NCI-H774 (cell line): Measurements from ENCODE around the gene UBASH3A.
"Not testable (repeated sequence)": the region's sequence is repeated elsewhere in the genome, so short reads cannot be mapped to it uniquely, and the experiment has no call there.

Experiments used
- DNase-seq: peaks from one replicate; lab custom pipeline; 2025; lab: John Stamatoyannopoulos, UW

Gene UBASH3A

DNA sequence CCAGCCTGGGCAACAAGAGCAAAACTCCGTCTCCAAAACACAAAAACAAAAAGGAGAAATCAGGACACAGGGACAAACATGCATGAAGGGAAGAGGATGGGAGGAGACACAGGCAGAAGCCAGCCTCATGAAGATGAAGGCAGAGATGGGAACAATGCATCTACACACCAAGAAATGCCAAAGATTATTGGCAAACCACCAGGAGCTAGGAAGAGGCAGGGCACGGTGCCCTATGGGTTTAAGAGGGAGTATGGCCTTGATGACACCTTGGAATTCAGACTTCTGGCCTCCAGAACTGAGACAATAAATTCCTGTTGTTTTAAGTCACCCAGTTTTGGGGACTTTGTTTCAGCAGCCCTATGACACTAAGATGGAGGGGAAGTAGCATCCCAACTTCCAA lies 13.0 kb upstream of the UBASH3A start:
- no peak for DNase-seq

DNA sequence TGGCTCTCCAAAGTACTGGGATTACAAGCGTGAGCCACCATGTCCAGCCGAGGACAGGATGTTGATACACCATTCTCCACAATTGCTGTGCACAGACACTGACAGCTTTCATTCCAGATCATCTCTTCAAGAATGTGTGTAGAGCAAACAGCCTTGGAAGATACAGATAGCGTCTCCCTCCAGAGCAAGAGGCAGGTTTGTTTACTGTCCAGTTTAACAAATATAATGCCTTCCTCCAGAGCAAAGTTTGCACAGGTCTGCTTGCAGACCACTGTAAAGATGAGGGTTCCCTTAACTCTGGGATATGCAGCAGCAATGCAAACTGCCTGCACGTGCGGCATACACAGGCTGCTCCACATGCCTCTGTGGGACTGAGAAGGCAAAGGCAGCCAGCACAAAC lies 12.4 kb upstream of the UBASH3A start:
- no peak for DNase-seq

DNA sequence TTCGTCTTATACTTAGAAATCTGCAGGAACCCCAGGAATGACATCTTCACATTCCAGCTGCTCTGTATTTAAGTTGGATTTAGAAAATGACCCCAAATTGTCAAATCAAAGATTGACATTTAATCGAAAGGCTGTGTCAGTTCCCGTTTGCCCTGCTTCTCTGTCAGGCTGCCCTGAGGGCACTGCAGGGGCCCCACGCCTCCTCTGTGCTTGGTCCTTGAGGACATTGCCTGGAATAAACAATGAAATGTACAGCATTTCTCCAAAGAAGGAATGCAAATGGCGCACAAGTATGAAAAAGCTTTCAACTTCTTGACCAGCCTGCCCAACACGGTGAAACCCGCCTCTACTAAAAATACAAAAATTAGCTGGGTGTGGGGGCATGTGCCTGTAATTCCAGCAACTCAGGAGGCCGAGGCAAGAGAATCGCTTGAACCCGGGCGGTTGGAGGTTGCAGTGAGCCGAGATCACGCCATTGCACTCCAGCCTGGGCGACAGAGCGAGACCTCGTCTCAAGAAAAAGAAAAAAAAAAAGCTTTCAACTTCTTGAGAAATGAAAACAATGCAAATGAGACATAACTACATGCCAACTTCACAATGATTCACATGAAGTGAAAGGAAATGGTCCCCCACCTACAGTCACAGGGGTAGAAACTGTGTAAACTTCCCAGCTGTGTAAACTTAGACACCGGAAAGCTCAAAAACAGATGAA lies 10.8 kb upstream of the UBASH3A start:
- DNase-seq = no peak

DNA sequence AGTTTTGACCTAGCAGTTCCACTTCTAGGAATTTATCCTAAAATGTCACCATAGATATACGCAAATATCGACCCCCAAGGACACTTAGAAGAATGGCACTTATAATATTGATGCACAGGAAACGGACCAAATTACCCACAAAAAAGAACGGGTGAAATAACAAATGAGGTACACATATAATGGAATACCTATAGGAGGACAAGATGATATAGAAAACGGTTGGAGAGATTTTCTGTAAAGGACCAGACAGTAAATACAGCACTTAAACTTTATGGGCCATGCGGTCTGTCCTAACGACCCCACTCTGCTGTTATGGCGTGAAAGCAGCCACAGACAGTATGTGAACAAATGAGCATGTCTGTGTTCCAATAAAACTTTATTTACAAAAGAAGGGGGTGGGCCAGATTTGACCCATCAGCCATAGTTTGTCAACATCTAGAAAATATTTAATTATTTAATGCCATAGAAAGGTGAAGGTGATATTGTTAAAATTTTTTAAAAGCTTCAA lies 10.2 kb upstream of the UBASH3A start:
- no peak for DNase-seq

DNA sequence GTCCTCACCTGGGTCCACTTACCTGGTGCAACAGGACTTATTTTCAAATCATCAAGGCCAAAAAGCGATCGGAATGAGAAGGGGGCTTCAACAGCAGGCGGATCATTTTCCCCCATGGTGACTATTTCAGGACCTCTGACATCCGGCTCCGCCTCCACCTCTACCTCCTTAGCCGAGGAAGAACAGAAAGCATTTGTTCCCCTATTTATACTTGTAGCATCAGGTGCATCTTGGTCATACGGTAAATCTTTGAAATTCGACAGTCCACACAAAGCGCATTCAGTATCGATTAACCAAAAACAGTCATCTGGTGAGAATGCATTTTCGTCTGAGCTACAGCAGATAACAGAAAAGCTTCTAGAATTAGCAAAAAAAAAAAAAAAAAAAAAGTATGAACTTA lies 8.4 kb upstream of the UBASH3A start:
- DNase-seq = no peak

DNA sequence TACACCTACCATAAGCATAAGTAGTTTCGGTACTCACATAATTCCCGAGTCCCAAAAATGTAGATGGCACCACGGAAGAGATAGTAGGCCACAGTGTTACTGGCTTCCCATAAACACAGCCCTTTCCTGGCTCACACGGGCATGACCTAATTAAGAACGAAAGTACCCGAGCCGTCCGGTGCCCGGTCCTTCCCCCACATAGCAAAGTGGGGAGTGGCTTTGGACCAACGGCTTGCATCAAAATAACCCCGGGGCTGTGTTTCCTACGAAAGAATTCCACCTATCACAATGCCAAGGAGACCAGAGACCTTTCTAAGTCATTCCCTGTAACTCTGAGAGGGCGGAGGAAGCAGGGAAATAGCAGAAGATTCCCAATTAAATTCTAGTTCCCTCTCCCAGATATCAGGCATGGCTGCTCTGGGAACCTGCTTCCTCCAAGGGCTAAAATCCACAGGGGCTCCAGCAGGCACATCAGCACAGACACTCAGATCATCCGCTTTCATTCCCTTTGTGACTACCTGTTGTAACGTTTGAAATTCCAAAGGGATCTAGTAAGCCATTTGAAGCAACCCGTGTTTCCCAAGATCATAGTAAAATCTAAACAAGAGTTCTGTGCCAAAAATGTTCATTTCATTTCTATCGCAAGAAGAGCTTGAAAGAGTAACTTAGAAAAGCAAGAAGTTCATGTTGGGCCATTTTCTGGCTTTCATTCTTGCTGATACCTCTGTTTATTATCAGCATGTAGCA lies 7.6 kb upstream of the UBASH3A start, which contains the start of gene TMPRSS3:
TMPRSS3 (minus strand) TSS at position 148 of the 747 bp plus-strand sequence. CDS start 635 bp downstream, outside the sequence.
- DNase-seq = peak; percentile 5

DNA sequence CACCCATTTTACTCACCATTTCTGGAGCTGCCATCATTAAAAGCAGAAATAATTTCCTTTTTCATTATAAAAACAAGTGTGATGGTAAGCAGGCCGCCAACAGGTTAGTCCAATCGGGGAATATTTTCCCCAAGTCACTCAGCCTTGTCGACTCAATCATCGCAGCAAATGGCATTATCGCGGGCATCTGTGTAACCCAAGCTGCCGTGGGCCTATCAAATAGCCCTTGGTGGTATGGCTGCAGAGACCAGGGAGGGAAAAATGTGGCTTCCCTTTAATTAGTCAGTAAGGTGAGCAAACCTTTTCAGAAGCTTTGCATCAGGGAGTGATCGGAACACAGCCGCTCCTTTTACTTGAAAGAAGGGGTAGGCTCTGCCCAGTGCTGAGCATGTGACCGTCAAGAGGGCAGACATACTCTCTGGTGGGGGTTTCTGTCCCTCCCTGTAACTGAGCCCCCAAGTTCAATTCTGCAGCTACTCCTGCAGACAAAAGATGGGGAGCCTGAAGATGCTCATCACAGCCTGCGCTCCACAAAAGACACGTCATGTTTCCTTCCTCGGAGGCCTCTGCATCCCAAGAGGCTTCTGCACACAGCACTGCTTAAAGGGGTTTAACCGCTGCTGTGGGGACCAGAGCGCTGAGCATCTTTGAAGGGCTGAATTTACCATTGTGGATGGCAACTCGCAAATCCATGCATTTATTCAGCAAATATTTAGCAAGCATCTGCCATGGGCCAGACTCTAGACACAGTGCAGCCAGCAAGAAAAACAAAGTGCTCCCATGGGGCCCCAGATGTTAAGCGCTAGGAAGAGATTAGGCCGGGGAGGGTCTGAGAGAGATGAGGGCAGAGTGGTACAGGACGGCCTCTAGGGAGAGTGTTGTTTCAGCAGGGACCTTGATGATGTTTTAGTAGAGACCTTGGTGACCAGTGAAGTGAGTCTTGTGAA lies 6.6 kb upstream of the UBASH3A start:
- DNase-seq = no peak

DNA sequence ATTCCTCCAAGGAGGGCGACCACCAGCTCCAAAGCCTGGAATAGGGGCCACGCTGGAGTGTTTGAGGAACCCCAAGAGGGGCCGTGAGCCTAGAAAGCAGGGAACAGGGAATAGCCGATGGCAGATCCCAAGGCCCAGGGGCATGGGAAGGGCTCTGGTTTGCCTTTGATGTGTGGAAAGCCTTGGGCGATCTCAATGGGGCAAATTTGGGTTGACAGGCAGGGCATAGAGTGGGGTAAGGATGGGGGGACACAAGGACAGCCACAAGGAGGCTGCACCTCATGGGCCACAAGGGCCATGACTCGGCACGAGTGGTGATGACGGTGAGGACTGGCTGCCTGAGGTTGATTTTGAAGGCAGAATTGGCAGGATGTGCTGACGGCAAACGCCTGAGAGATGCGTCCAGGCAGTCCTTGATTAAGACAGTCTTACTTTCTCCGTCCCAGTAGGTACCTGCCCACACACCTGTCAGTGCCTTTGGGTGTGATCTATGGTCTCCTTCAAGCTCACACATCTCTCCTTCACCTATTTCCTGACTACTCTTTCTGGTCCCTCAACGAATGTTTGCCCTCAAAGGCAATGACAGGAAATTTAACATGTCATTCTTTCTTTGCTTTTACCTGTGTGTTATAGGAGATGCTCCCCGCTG lies 5.8 kb upstream of the UBASH3A start:
- DNase-seq = no peak

DNA sequence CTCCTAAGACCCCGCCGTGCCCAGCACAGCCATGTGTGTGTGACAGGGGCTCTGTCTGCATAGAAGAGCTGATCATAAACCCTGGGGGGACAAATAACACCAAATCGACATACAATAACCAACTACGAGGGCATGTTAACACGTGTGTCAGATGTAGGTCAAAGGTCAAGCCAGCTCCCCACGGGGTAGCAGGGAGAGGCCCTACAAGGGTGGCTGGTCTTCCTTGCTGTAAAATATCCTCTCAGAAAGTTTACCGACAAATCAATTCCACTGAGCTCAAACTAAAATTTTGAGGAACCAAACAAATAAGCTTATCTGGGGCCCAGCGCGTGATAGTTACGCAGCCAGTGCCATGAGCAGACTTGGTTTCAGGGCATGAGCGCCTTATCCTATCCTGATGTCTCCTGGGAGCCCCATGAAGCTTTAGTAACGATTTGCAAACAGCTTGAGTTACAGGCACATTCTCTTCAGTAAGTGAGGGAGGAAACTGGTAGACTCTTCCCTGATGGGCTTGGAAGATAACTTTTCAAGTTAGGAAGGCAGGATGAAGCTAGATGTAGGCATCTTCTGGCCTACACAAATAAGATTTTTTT lies 5.2 kb upstream of the UBASH3A start:
- no peak for DNase-seq

DNA sequence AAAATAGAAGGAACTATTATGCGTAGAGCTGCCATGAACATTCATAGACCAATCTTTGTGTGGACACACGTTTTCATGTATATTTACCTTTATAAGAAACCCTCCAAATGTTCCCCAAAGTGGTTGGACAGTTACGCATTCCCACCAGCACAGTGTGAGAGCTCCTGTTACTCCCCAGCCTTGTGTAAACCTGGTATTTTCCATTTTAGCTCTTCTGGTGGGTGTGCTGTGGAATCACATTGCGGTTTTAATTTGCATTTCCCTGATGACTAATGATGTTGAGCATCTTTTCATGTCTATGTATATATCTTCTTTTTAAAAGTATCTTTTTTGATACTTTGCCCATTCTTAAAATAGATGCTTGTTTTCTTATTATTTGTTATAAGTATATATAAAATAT lies 3.2 kb upstream of the UBASH3A start:
- DNase-seq = no peak

DNA sequence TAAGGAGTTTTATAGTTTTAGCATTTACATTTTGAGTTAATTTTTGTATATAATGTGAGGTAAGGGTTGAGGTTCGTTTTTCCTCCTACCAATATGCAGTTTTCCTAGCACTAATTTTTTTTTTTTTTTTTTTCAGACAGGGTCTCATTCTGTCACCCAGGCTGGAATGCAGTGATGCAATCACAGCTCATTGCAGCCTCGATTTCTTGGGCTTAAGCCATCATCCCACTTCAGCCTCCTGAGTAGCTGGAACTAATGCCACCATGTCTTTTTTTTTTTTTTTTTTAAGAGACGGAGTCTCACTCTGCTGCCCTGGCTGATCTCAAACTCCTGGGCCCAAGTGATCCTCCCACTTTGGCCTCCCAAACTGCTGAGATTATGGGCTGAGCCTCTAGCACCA lies 2.5 kb upstream of the UBASH3A start:
- no peak for DNase-seq

DNA sequence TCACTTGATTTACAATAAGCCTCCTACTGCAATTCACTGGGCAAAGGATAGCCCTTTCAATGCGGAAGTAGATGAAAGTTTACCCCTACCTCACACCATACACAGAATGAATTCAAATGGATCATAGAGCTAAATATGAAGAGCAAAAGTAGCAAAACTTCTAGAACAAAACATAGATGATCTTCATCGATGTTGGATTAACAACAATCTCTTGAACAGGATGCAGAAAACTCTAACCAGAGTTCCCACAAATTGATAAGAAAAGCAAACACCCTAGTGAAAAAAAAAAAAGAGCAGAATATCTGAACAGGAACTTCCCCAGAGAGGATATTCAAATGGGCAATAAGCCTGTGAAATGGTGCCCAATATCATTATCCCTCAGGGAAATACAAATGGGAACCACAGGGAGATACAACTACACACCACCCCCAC lies 1.9 kb upstream of the UBASH3A start:
- no peak for DNase-seq

DNA sequence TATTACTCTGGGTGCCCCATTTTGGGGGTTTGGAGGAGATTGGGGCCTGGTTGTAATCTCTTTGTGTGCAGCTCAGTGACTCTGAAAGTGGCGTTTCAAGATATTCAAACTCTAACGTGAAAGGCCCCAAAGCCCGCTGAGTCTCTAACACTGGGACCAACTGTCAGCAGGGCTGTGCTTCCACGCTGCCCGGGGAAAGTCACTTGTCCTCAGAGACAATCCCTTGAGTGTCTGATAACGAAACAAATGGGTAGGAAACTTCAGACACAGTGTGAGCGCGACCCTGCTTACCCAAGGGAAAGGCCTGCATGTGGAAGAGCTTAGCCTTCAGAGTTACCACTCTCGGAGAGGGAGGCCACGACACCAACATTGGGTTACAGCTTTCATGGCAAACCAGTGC lies 837 bp downstream of the UBASH3A start:
- DNase-seq = no peak

DNA sequence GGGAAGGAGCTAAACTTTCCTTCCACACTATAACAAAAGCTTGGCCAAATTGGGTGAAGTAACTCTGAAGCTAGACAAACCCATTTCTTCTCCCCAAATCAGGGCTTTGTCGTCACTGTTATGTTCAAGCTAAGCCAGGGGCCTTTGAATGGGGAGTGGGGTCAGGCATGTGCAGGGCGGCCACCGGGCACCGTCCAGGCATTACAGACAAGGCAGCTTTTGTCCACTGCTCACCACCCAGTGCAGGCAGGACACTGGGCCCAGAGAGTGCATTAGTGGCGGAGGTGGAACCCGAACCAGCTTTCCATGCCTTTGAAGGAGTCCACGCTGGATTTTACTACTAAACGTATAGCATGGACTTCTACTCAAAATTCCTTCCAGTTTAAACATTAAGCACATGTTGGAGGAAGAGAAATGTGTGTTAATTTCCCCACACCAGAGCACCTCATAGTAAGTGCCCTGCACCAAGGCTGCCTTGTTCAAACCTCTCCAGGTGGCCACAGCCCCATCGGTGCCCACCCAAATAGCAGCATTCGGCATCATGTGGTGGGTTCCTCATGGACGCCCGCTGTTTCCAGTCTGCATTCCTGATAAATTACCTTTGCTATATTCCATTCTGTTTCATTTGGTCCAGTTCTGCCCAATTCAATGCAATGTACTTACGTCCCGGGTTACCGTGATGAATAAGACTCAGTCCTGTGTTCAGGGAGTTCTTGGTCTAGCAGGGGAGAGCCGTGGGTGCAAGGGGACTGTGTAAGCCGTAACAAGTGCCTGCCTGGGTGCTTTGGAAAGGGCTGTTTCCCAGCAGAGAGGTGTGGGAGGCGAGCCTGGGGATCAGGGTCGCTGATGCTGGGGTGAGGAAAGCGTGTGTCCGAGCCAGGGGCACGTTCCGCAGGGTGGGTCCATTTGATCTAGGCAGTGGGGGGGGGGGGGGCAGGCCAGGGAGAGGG lies 1.6 kb downstream of the UBASH3A start:
- DNase-seq = no peak

DNA sequence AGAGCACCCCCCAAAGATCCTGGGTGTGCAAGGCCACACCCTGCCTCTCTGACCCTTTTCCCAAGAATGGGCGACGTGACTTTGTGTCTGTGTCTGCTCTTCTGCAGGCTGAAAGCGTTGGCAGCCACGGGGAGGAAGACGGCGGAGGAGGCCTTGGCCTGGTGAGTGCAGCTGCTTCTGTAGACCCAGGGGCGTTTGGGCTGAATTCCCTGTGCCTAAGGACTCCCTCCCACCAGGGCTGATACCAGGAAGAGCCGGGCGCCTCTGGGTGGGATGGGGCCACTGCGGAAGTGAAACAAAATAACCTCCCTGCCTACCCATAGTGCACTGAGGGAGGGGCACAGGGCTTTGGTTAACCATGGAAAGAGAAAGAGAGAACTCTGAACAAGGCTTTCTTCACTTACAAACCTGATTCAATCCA lies 2.5 kb downstream of the UBASH3A start:
- DNase-seq = no peak

DNA sequence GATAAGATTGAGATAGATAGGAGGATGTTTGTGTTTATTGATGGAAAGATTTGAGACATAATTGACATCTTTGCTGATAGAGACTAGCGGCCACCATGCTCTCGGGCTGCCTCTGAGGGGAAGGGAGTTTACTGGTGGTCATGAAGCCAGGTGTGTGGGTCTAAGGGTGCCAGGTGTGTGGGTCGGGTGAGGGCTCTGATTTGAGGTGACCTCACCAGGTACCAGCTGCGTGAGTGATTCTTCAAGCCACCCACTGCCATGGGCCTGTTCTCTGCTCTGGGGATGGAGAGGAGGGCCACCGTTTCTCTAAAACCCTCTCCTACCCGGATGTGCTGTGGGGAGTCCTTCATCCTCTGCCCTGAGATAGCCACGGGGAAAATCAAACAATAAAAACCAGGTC lies 3.2 kb downstream of the UBASH3A start:
- no peak for DNase-seq

DNA sequence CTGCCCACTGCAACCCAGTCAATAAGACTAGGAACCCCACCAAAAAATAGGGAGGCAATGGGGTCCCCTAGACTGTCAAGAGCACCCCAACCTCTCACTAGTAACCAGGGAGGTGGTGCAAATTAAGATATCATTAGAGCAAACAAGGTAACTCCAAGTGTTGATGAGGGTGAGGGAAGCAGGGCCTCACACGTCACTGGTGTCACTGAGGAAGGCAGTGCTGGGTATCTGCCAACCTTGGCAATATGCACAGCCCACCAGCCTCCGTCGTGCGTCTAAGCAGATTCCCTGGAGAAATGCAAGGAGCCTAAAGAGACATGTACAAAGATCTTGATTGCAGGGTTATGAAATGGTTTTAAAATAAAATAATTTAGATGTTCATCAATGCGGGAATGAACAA lies 3.8 kb downstream of the UBASH3A start:
- DNase-seq = no peak

DNA sequence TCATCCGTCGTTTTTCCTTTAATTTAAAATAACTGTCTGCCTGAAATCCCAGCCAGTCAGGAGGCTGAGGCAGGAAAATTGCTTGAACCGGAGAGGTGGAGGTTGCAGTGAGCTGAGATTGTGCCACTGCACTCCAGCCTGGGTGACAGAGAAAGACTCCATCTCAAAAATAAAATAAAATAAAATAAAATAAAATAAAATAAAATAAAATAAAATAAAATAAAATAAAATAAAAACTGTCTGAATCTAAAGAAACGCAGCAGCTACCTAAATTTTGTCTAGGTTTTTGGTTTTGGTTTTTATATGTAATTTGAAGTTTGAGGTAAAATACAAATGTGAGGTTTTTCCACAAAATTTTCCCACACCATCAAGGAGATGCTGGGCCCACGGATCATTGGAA lies 5.0 kb downstream of the UBASH3A start:
- DNase-seq = not testable (repeated sequence)

DNA sequence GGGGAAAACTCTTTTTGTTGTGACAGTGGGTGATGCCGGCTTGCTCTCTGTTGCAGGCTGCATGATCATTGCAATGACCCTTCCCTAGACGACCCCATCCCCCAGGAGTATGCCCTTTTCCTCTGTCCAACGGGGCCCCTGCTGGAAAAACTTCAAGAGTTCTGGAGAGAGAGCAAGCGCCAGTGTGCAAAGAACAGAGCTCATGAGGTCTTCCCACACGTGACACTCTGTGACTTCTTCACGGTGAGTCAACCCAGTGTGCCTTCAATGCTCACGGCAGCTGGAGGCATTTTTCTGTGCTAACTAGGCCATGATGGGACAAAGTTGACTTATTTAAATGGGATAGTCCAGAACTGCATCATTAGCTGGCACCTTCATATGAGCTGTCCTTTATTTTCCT lies 5.7 kb downstream of the UBASH3A start:
- no peak for DNase-seq

DNA sequence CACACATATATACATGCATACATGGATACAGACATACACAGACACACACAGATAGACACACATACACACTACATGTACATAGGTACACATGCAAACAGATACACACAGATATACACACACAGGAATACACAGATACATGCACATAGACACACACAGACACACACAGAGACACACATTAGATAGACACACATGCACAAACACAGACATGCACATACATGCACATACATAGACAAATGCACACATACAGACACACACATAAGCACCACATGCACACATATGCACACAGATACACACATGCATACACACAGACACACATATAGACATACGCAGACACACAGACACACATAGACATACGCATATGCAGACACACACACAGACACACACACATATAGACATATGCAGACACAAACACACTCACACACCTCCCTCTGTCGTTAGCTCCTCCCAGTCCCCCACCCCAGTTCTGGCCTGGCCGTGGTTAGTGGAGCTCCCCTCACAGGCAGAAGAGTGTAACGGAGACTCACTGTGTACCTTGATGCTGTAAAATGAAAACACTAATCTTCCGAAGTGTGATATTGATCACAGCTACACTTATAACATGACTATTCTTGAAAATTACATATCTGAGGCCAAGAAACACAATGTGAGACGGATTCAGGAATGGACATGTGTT lies 7.6 kb downstream of the UBASH3A start:
- DNase-seq = no peak
